KOPT-K1 (cell line): ENCODE data around the gene TSGA10IP.

Source experiments
- H3K27ac ChIP-seq: fragments of 200-600 bp; sonication (generic); 2 replicates; pipeline ENCODE4 v1.5.1; 2016; ENCODE audit warnings: antibody characterized with exemption, mild to moderate bottlenecking, low read depth, low read length; ENCODE audit not compliant: poor library complexity, severe bottlenecking
- H3K36me3 ChIP-seq: fragments of 200-600 bp; sonication (generic); 2 replicates; pipeline ENCODE4 v1.5.1; 2017; ENCODE audit warnings: antibody characterized with exemption, mild to moderate bottlenecking, low read length, moderate library complexity; ENCODE audit not compliant: insufficient read depth
- H3K9me3 ChIP-seq: fragments of 200-600 bp; sonication (generic); 2 replicates; pipeline ENCODE4 v1.5.1; 2017; ENCODE audit warnings: antibody characterized with exemption, low read length, mild to moderate bottlenecking; ENCODE audit not compliant: insufficient read depth, poor library complexity, severe bottlenecking

TSGA10IP gene

GRCh38 chr11:65972116-65972515 is 26.8 kb downstream of the TSGA10IP start:
- Histone ChIP-seq H3K36me3 (peaks cover 77% of the 10 kb centered on the region), H3K27ac (no peak overlapping the region), H3K9me3 (no peaks in the 10 kb centered on the region)

GRCh38 chr11:65973439-65974110 is 28.3 kb downstream of the TSGA10IP start:
- no peaks in the 10 kb centered on the region for H3K9me3 ChIP-seq
- peaks cover 77% of the 10 kb centered on the region for H3K36me3 ChIP-seq
- H3K27ac ChIP-seq = no peak overlapping the region

DNA sequence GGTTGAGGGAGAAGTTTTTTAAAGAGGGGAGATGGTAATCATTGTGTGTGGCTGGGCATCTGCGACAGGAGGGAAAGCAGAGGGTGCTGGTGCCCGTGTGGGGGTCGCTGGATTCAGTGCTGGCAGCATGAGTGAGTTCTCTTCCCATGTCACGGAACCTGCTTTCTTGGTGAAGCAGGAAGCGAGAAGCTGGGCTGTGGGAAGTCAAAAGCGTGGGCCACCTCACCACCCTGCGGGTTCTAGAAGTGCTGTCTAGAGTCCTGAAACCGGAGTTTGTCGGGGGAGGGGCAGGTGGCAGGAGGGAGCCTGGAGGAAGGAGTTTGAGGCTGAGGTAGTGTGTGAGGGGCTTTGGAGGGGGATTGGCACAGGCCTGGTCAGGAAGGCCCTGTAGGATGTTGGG is 30.5 kb downstream of the TSGA10IP start:
- no peak overlapping the region for H3K27ac ChIP-seq
- no peaks in the 10 kb centered on the region for H3K9me3 ChIP-seq
- peaks cover 73% of the 10 kb centered on the region for H3K36me3 ChIP-seq

DNA sequence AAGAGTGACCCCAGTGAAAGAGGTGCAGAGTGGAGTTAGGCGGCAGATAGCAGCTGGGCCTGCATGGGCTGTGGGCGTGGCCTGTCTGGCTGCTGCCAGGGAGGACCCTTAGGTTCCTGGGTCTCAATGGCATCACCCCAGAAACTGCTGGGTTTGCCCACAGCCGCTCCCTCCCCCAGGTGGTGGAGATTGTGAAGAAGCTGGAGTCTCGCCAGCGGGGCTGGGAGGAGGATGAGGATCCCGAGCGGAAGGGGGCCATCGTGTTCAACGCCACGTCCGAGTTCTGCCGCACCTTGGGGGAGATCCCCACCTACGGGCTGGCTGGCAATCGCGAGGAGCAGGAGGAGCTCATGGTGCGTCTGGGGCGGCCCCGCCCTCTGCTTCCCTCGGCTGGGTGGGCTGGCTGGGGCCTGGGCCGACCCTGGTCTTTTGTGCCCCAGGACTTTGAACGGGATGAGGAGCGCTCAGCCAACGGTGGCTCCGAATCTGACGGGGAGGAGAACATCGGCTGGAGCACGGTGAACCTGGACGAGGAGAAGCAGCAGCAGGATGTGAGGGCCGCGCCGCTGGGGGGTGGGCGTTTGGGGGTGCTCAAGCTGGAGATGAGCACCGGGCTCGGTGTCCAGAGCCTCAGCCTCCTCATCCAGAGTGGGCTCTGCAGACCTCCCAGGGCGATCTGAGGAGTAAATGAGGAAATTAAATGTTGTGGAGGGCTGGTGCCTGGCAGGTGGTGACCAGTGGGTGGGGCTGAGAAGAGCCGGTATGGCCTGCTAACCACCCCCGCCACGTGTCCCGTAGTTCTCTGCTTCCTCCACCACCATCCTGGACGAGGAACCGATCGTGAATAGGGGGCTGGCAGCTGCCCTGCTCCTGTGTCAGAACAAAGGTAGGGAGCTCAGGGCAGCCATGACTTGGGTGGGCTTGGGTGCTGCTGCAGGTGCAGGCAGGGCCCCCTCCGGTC is 31.2 kb downstream of the TSGA10IP start:
- no peak overlapping the region for H3K27ac ChIP-seq
- no peaks in the 10 kb centered on the region for H3K9me3 ChIP-seq
- H3K36me3 ChIP-seq = peaks cover 72% of the 10 kb centered on the region

- Histone ChIP-seq H3K9me3 (no peaks in the 10 kb centered on the region), H3K36me3 (peaks cover 59% of the 10 kb centered on the region), H3K27ac (no peak overlapping the region)
Measured at GRCh38 chr11:65977621-65978390, 32.5 kb downstream of the TSGA10IP start.

DNA sequence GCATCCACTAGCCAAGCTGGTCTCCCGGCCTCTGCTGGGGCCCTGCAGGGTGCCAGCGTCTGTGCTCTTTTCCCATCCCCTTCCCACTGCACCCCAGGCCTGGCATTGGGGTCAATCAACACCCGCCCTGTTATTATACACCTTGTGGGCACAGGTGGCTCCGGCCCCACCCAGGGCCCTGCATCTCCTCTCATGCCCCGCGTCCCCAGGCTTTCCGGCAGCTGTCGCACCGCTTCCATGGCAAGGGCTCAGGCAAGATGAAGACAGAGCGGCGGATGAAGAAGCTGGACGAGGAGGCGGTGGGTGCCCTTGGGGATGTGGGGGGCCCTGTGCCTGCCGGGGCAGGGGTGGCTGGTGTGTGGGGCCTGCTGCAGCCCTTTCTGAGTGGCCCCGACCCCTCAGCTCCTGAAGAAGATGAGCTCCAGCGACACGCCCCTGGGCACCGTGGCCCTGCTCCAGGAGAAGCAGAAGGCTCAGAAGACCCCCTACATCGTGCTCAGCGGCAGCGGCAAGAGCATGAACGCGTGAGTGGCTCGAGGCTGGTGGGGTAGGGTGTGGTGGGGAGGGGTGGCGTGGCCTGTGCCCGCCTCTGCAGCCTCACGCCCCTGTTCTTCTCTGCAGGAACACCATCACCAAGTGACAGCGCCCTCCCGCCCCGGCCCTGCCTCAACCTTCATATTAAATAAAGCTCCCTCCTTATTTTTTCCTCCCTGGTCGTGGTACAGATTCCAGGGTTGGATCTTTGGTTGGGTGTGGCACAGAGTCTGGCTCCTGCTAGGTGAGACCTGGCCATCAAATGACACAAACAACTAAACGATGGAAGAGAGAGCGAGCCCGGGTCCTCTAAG is 33.3 kb downstream of the TSGA10IP start:
- H3K36me3 ChIP-seq = peaks cover 51% of the 10 kb centered on the region
- no peak overlapping the region for H3K27ac ChIP-seq

GRCh38 chr11:65979261-65979759 is 34.0 kb downstream of the TSGA10IP start:
- Histone ChIP-seq H3K9me3 (no peaks in the 10 kb centered on the region), H3K27ac (no peak overlapping the region), H3K36me3 (peaks cover 49% of the 10 kb centered on the region)

More for the DNA sequence above, 33.3 kb downstream of the TSGA10IP start:
- no peaks in the 10 kb centered on the region for H3K9me3 ChIP-seq

- H3K27ac ChIP-seq = no peak overlapping the region
- H3K36me3 ChIP-seq = peaks cover 41% of the 10 kb centered on the region
- H3K9me3 ChIP-seq = no peaks in the 10 kb centered on the region
Measured at GRCh38 chr11:65981101-65981740, 35.9 kb downstream of the TSGA10IP start.

- Histone ChIP-seq H3K27ac (no peak overlapping the region), H3K9me3 (no peaks in the 10 kb centered on the region), H3K36me3 (peaks cover 32% of the 10 kb centered on the region)
Measured at GRCh38 chr11:65981972-65982823, 36.9 kb downstream of the TSGA10IP start.

GRCh38 chr11:65982824-65983588 is 37.7 kb downstream of the TSGA10IP start:
- H3K27ac ChIP-seq = no peak overlapping the region
- H3K36me3 ChIP-seq = peaks cover 24% of the 10 kb centered on the region
- no peaks in the 10 kb centered on the region for H3K9me3 ChIP-seq

- no peak overlapping the region for H3K27ac ChIP-seq
Measured at GRCh38 chr11:65983589-65983987, 38.3 kb downstream of the TSGA10IP start.

GRCh38 chr11:65987336-65987735 is 42.1 kb downstream of the TSGA10IP start:
- Histone ChIP-seq H3K27ac (no peak overlapping the region), H3K36me3 (peaks cover 22% of the 10 kb centered on the region; the same call in 1 of the 2 replicates), H3K9me3 (no peaks in the 10 kb centered on the region)

More at GRCh38 chr11:65983589-65983987, 38.3 kb downstream of the TSGA10IP start:
- Histone ChIP-seq H3K9me3 (no peaks in the 10 kb centered on the region), H3K36me3 (peaks cover 18% of the 10 kb centered on the region)
